ENCODE data around the gene BLMH.

DNA sequence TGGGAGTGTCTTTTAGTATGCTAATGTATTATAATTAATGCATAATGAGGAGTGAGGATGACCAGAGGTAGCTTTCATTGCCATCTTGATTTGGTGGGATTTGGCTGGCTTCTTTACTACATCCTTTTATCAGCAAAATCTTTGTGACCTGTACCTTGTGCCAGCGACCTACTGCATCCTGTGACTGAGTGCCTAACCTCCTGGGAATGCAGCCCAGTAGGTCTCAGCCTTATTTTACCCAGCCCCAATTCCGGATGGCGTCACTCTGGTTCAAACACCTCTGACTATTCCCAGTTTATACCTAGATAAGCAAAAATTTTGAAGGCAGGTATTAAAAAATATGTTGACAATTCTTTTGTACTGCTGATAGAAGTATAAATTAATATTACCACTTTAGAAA lies 10.5 kb upstream of the BLMH start:
- TF ChIP-seq, protein P1, sequence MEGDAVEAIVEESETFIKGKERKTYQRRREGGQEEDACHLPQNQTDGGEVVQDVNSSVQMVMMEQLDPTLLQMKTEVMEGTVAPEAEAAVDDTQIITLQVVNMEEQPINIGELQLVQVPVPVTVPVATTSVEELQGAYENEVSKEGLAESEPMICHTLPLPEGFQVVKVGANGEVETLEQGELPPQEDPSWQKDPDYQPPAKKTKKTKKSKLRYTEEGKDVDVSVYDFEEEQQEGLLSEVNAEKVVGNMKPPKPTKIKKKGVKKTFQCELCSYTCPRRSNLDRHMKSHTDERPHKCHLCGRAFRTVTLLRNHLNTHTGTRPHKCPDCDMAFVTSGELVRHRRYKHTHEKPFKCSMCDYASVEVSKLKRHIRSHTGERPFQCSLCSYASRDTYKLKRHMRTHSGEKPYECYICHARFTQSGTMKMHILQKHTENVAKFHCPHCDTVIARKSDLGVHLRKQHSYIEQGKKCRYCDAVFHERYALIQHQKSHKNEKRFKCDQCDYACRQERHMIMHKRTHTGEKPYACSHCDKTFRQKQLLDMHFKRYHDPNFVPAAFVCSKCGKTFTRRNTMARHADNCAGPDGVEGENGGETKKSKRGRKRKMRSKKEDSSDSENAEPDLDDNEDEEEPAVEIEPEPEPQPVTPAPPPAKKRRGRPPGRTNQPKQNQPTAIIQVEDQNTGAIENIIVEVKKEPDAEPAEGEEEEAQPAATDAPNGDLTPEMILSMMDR (IDR thresholded peaks at IDR 0.05 in 2 of 3, conservative IDR thresholded peaks at IDR 0.05 in 1 of 3; ENCODE audit: borderline replicate concordance in 1 of 3, insufficient read depth in 1 of 3, low read depth in 2 of 3, low read length in 2 of 3), result no peak
- TF ChIP-seq RAD21 (IDR thresholded peaks at IDR 0.05; ENCODE audit: low read depth), result no peak
